Activated CD8-positive, alpha-beta T cell treated with anti-CD3 and anti-CD28 coated beads for 36 hours (primary cell): ENCODE data around the gene PCDHGA5. TPM values are rescaled to one million over a fixed set of nuclear protein-coding genes. Genes with fewer than 3 reads are reported as not detected.
"Not testable (repeated sequence)": the region's sequence is repeated elsewhere in the genome, so short reads cannot be mapped to it uniquely, and the experiment has no call there.

Source experiments
- ATAC-seq: fragments of 200-7000 bp; cut with Tn5 transposase; one replicate; pipeline ENCODE4 v1.10.0; 2021; ENCODE audit warnings: mild to moderate bottlenecking, moderate library complexity
- CTCF ChIA-PET: fragments of 350-600 bp; sonication (Branson Sonifier 250); formaldehyde crosslinking; loops from one replicate; lab custom pipeline; 2021; ENCODE audit warnings: antibody characterized with exemption; lab: Charles Lee
- POLR2A ChIA-PET: fragments of 350-600 bp; sonication (Branson Sonifier 250); formaldehyde crosslinking; loops from one replicate; lab custom pipeline; 2021; ENCODE audit warnings: antibody characterized with exemption; lab: Charles Lee
- DNase-seq: peaks from one replicate; pipeline ENCODE4 v3.0.0-alpha.2; 2020
- H3K27ac Mint-ChIP-seq: one replicate; pipeline ENCODE4 v1.8.0; 2021; ENCODE audit warnings: mild to moderate bottlenecking, mixed read lengths
- H3K27me3 Mint-ChIP-seq: one replicate; pipeline ENCODE4 v1.8.0; 2021; ENCODE audit warnings: mixed read lengths
- H3K36me3 Mint-ChIP-seq: one replicate; pipeline ENCODE4 v1.8.0; 2021; ENCODE audit warnings: low read depth, mixed read lengths
- H3K4me1 Mint-ChIP-seq: one replicate; pipeline ENCODE4 v1.8.0; 2021; ENCODE audit warnings: low read depth, mixed read lengths
- H3K4me3 Mint-ChIP-seq: one replicate; pipeline ENCODE4 v1.8.0; 2021; ENCODE audit warnings: mild to moderate bottlenecking, moderate library complexity, mixed read lengths
- H3K9me3 Mint-ChIP-seq: one replicate; pipeline ENCODE4 v1.8.0; 2021; ENCODE audit warnings: mixed read lengths
- CTCF ChIP-seq: fragments of 200-600 bp; IDR thresholded peaks from one replicate; pipeline ENCODE4 v1.8.0; 2022; ENCODE audit warnings: antibody characterized with exemption, mild to moderate bottlenecking
- intact Hi-C: fragments of 100-400 bp; cut with micrococcal nuclease; formaldehyde crosslinking; loops from one replicate; pipeline ENCODE4 v1.10.0; 2022
- total RNA-seq, 2 experiments: library from RNA; stranded (reverse); gene quantifications; one replicate each; pipeline ENCODE4 v1.2.3, GENCODE V29; 2021

Gene PCDHGA5
- total RNA-seq, 2 experiments from 2014 or later, result not detected

- peak within 1 kb of the TSS; percentile 73 for H3K4me3 Mint-ChIP-seq
Observed at GRCh38 chr5:141412854-141413539, 49.0 kb downstream of the PCDHGA5 start, which contains the start of gene PCDHGA10. Gene PCDHGA10 (plus strand): TSS chr5:141412987. CDS start chr5:141413176, 189 bp downstream.

GRCh38 chr5:141413540-141414069 is 49.6 kb downstream of the PCDHGA5 start:
- ChIA-PET POLR2A (no interaction called here), CTCF (interaction anchor here (0.6 to 3.7 kb wide), 35 partner anchors 8 to 572 kb away, joined by 3 to 45 read pairs (median 5); partner anchors contain the start of genes PCDHGA1, PCDHGA12, PCDHGA3 and PCDHGA4)
- H3K27me3 Mint-ChIP-seq, result peaks cover 71% of the 10 kb centered on the region
- H3K36me3 Mint-ChIP-seq, result peaks cover 30% of the 10 kb centered on the region
- intact Hi-C loops, result loop anchor here (5.0 kb wide), 2 partner anchors 99 to 144 kb away; no protein-coding TSS in a partner anchor
- H3K9me3 Mint-ChIP-seq, result peaks cover 31% of the 10 kb centered on the region
- no peak for TF ChIP-seq CTCF
- no peak for ATAC-seq
- no peak for DNase-seq
- H3K4me1 Mint-ChIP-seq, result peaks cover 16% of the 10 kb centered on the region
- no peak overlapping the region for H3K27ac Mint-ChIP-seq
- peak overlapping the region; percentile 73 for H3K4me3 Mint-ChIP-seq

More at GRCh38 chr5:141412854-141413539, 49.0 kb downstream of the PCDHGA5 start, which contains the start of gene PCDHGA10:
- intact Hi-C loops, result loop anchor here (5.0 kb wide), 2 partner anchors 99 to 144 kb away; no protein-coding TSS in a partner anchor
- peak; percentile 79 for TF ChIP-seq CTCF
- peaks cover 69% of the 10 kb centered on the region for H3K27me3 Mint-ChIP-seq
- ChIA-PET POLR2A (no interaction called here), CTCF (interaction anchor here (0.6 to 3.7 kb wide), 41 partner anchors 8 to 571 kb away, joined by 3 to 45 read pairs (median 5); partner anchors contain the start of genes PCDHGA1, PCDHGA11, PCDHGA12 and PCDHGA3)
- H3K4me1 Mint-ChIP-seq, result peaks cover 13% of the 10 kb centered on the region
- peaks cover 26% of the 10 kb centered on the region for H3K36me3 Mint-ChIP-seq
- ATAC-seq (peak; percentile 78), DNase-seq (peak; percentile 75)
- H3K27ac Mint-ChIP-seq, result no peak within 1 kb of the TSS
- H3K9me3 Mint-ChIP-seq, result peaks cover 28% of the 10 kb centered on the region

- ChIA-PET POLR2A (interaction anchor here (0.6 kb wide), 1 partner anchor 23 kb away, joined by 3 read pairs; no protein-coding TSS in a partner anchor), CTCF (interaction anchor here (1.8 to 3.9 kb wide), 8 partner anchors 12 to 149 kb away, joined by 5 to 45 read pairs (median 21); partner anchors contain the start of genes PCDHGA12, PCDHGA8, PCDHGA9 and PCDHGB3)
- Mint-ChIP-seq H3K36me3 (peaks cover 32% of the 10 kb centered on the region), H3K4me1 (peaks cover 16% of the 10 kb centered on the region), H3K27me3 (peaks cover 69% of the 10 kb centered on the region), H3K9me3 (peaks cover 30% of the 10 kb centered on the region)
- ATAC-seq, H3K4me3 Mint-ChIP-seq, DNase-seq, H3K27ac Mint-ChIP-seq: not testable (repeated sequence)
- intact Hi-C loops, result loop anchor here (5.0 kb wide), 2 partner anchors 98 to 143 kb away; no protein-coding TSS in a partner anchor
Observed at GRCh38 chr5:141414548-141415274, 50.7 kb downstream of the PCDHGA5 start.

GRCh38 chr5:141415275-141415618 is 51.3 kb downstream of the PCDHGA5 start:
- DNase-seq, H3K27ac Mint-ChIP-seq, intact Hi-C loops, POLR2A ChIA-PET, ATAC-seq: not testable (repeated sequence)
- CTCF ChIA-PET, result interaction anchor here (0.9 to 3.9 kb wide), 5 partner anchors 59 to 148 kb away, joined by 3 to 17 read pairs (median 4); partner anchors contain the start of genes PCDHGA3 and PCDHGB1
- H3K27me3 Mint-ChIP-seq, result peaks cover 68% of the 10 kb centered on the region
- peak overlapping the region; percentile 32 for H3K4me3 Mint-ChIP-seq
- peaks cover 16% of the 10 kb centered on the region for H3K4me1 Mint-ChIP-seq
- peaks cover 31% of the 10 kb centered on the region for H3K9me3 Mint-ChIP-seq
- H3K36me3 Mint-ChIP-seq, result peaks cover 31% of the 10 kb centered on the region

Other genes starting within 250 kb of the PCDHGA5 start
- gene PCDHB4, start 242.3 kb upstream of the PCDHGA5 start, total RNA-seq, result not detected
- not detected for gene PCDHB5, start 229.0 kb upstream of the PCDHGA5 start, total RNA-seq
- not detected for gene PCDHB6, start 214.1 kb upstream of the PCDHGA5 start, total RNA-seq
- not detected for gene PCDHB7, start 191.5 kb upstream of the PCDHGA5 start, total RNA-seq
- gene PCDHB8, start 186.4 kb upstream of the PCDHGA5 start, total RNA-seq, result not detected
- gene PCDHB16, start 181.8 kb upstream of the PCDHGA5 start, total RNA-seq, result not detected
- not detected for gene PCDHB9, start 177.0 kb upstream of the PCDHGA5 start, total RNA-seq
- not detected for gene PCDHB10, start 171.8 kb upstream of the PCDHGA5 start, total RNA-seq
- not detected for gene PCDHB11, start 164.5 kb upstream of the PCDHGA5 start, total RNA-seq
- not detected for gene PCDHB12, start 155.4 kb upstream of the PCDHGA5 start, total RNA-seq
- gene PCDHB13, start 150.2 kb upstream of the PCDHGA5 start, total RNA-seq, result not detected
- gene PCDHB14, start 140.8 kb upstream of the PCDHGA5 start, total RNA-seq, result not detected
- gene PCDHB15, start 118.8 kb upstream of the PCDHGA5 start, total RNA-seq, result not detected
- under 1 TPM in 1 of 2 experiments, not detected in 1; 0.25 TPM for gene SLC25A2, start 60.1 kb upstream of the PCDHGA5 start, total RNA-seq
- 10 to 100 TPM; 56.2 to 58.1 TPM for gene TAF7, start 43.4 kb upstream of the PCDHGA5 start, total RNA-seq
- under 1 TPM in 1 of 2 experiments, not detected in 1; 0.07 TPM for gene PCDHGA1, start 33.6 kb upstream of the PCDHGA5 start, total RNA-seq
- gene PCDHGA2, start 25.4 kb upstream of the PCDHGA5 start, total RNA-seq, result not detected
- not detected for gene PCDHGA3, start 20.3 kb upstream of the PCDHGA5 start, total RNA-seq
- not detected for gene PCDHGB1, start 14.1 kb upstream of the PCDHGA5 start, total RNA-seq
- not detected for gene PCDHGA4, start 9.1 kb upstream of the PCDHGA5 start, total RNA-seq
- gene PCDHGB2, start 4.2 kb upstream of the PCDHGA5 start, total RNA-seq, result under 1 TPM; 0.11 to 0.14 TPM
- under 1 TPM; 0.07 to 0.16 TPM for gene PCDHGB3, start 6.1 kb downstream of the PCDHGA5 start, total RNA-seq
- gene PCDHGA6, start 9.7 kb downstream of the PCDHGA5 start, total RNA-seq, result not detected
- not detected for gene PCDHGA7, start 18.6 kb downstream of the PCDHGA5 start, total RNA-seq
- gene PCDHGB4, start 23.5 kb downstream of the PCDHGA5 start, total RNA-seq, result not detected
- gene PCDHGA8, start 28.5 kb downstream of the PCDHGA5 start, total RNA-seq, result not detected
- gene PCDHGB5, start 33.8 kb downstream of the PCDHGA5 start, total RNA-seq, result under 1 TPM in 1 of 2 experiments, not detected in 1; 0.11 TPM
- gene PCDHGA9, start 38.6 kb downstream of the PCDHGA5 start, total RNA-seq, result under 1 TPM in 1 of 2 experiments, not detected in 1; 0.09 TPM
- gene PCDHGB6, start 43.9 kb downstream of the PCDHGA5 start, total RNA-seq, result under 1 TPM in 1 of 2 experiments, not detected in 1; 0.09 TPM
- gene PCDHGA10, start 48.8 kb downstream of the PCDHGA5 start, total RNA-seq, result not detected
- gene PCDHGB7, start 53.5 kb downstream of the PCDHGA5 start, total RNA-seq, result not detected
- gene PCDHGA11, start 56.9 kb downstream of the PCDHGA5 start, total RNA-seq, result not detected
- not detected for gene PCDHGA12, start 66.3 kb downstream of the PCDHGA5 start, total RNA-seq
- not detected for gene PCDHGC3, start 111.8 kb downstream of the PCDHGA5 start, total RNA-seq
- gene PCDHGC4, start 120.9 kb downstream of the PCDHGA5 start, total RNA-seq, result not detected
- not detected for gene PCDHGC5, start 124.9 kb downstream of the PCDHGA5 start, total RNA-seq